A549 (cell line): ENCODE data around the gene TAF3. TPM values are rescaled to one million over a fixed set of nuclear protein-coding genes. Genes with fewer than 3 reads are reported as not detected.

ENCODE experiments used
- ATAC-seq, 2 experiments: fragments of 200-7000 bp in 1 of 2; fragments of >200 bp in 1 of 2; cut with Nextera tagmentation in 1 of 2; cut with Tn5 transposase in 1 of 2; 3 replicates each; pipeline versions ENCODE4 v1.8.0 to v1.9.1; 2018 to 2020; ENCODE audit warnings: mild to moderate bottlenecking in 1 of 2, moderate library complexity in 1 of 2
- CTCF ChIA-PET: fragments of 300-600 bp; sonication (Branson Sonifier 250); formaldehyde crosslinking; extraction: SDS; loops from one replicate; lab custom pipeline; 2021; ENCODE audit warnings: antibody characterized with exemption, inconsistent platforms; lab: Yijun Ruan, JAX
- POLR2A ChIA-PET: fragments of 350-600 bp; formaldehyde crosslinking; extraction: SDS; loops from one replicate; lab custom pipeline; 2021; ENCODE audit warnings: antibody characterized with exemption, inconsistent platforms; lab: Yijun Ruan, JAX
- DNase-seq, 2 experiments: peaks; one replicate each; pipeline versions ENCODE4 v3.0.0 to v3.0.0-alpha.2; 2011 to 2016; ENCODE audit warnings: low read depth in 1 of 2, low spot score in 1 of 2
- FAIRE-seq: peaks from 2 replicates; lab custom pipeline; 2011; peaks lifted over from hg19 to GRCh38; lab: Jason Lieb, UNC
- H3K27ac ChIP-seq, 2 experiments: fragments of >200 bp; sonication (Bioruptor Twin); formaldehyde crosslinking; 3 replicates each; pipeline ENCODE4 v1.5.1; 2016 to 2017
- H3K4me1 ChIP-seq: fragments of >200 bp; sonication (Bioruptor Twin); formaldehyde crosslinking; 3 replicates; pipeline ENCODE4 v1.6.1; 2016
- H3K4me2 ChIP-seq: fragments of >200 bp; sonication (Bioruptor Twin); formaldehyde crosslinking; 3 replicates; pipeline ENCODE4 v1.6.1; 2016
- H3K4me3 ChIP-seq: fragments of >200 bp; sonication (Bioruptor Twin); formaldehyde crosslinking; 3 replicates; pipeline ENCODE4 v1.5.1; 2016
- H3K9me3 ChIP-seq: fragments of >200 bp; sonication (Bioruptor Twin); formaldehyde crosslinking; 3 replicates; pipeline ENCODE4 v1.6.1; 2016
- ATOH8 ChIP-seq: fragments of 250-450 bp; sonication (Bioruptor Pico); IDR thresholded peaks from 2 replicates; pipeline ENCODE4 v1.5.0; 2020; ENCODE audit warnings: low read depth, mild to moderate bottlenecking, moderate library complexity
- BCL3 ChIP-seq: fragments of >200 bp; sonication (Bioruptor Twin); formaldehyde crosslinking; IDR thresholded peaks from 3 replicates; pipeline ENCODE4 v1.6.1; 2016
- CBX2 ChIP-seq: fragments of 200-600 bp; sonication (generic); IDR thresholded peaks from 2 replicates; pipeline ENCODE4 v1.6.1; 2016; ENCODE audit warnings: low read depth, mild to moderate bottlenecking, borderline replicate concordance
- CEBPB ChIP-seq, 2 experiments: fragments of >200 bp in 1 of 2; sonication (Bioruptor Twin) in 1 of 2; formaldehyde crosslinking in 1 of 2; IDR thresholded peaks; 2 replicates each; pipeline ENCODE4 v1.6.1; 2012 to 2016
- EHMT2 ChIP-seq: fragments of 200-600 bp; sonication (generic); IDR thresholded peaks from 2 replicates; pipeline ENCODE4 v1.6.1; 2016; ENCODE audit warnings: antibody characterized with exemption, low read depth, mild to moderate bottlenecking, moderate library complexity
- FOSB ChIP-seq: fragments of 250-450 bp; sonication (Bioruptor Pico); IDR thresholded peaks from 2 replicates; pipeline ENCODE4 v1.5.0; 2020; ENCODE audit warnings: mild to moderate bottlenecking, moderate library complexity
- FOXS1 ChIP-seq: fragments of 250-450 bp; sonication (Bioruptor Pico); IDR thresholded peaks from 2 replicates; pipeline ENCODE4 v1.5.0; 2020; ENCODE audit warnings: mild to moderate bottlenecking, moderate library complexity
- HES2 ChIP-seq: fragments of >200 bp; sonication (Bioruptor Twin); formaldehyde crosslinking; IDR thresholded peaks from 2 replicates; pipeline ENCODE4 v1.6.1; 2016
- HEYL ChIP-seq: fragments of 250-450 bp; sonication (Bioruptor Pico); IDR thresholded peaks from 2 replicates; pipeline ENCODE4 v1.8.0; 2021; ENCODE audit warnings: mild to moderate bottlenecking, moderate library complexity
- HOXA7 ChIP-seq: fragments of 250-450 bp; sonication (Bioruptor Pico); IDR thresholded peaks from 2 replicates; pipeline ENCODE4 v1.5.0; 2020; ENCODE audit warnings: mild to moderate bottlenecking, moderate library complexity
- JUNB ChIP-seq: fragments of >200 bp; sonication (Bioruptor Twin); formaldehyde crosslinking; IDR thresholded peaks from 2 replicates; pipeline ENCODE4 v1.6.1; 2016
- KDM5A ChIP-seq: fragments of 200-600 bp; sonication (generic); IDR thresholded peaks from 2 replicates; pipeline ENCODE4 v1.6.1; 2016; ENCODE audit warnings: antibody characterized with exemption, mild to moderate bottlenecking
- MAX ChIP-seq: IDR thresholded peaks from 2 replicates; pipeline ENCODE4 v1.6.1; 2012
- MYC ChIP-seq: IDR thresholded peaks from 2 replicates; pipeline ENCODE4 v1.6.1; 2012; ENCODE audit warnings: mild to moderate bottlenecking, inconsistent platforms, low read length, improper control_type of control experiment, borderline replicate concordance
- NPAS2 ChIP-seq: fragments of 250-450 bp; sonication (Bioruptor Pico); IDR thresholded peaks from 2 replicates; pipeline ENCODE4 v1.8.0; 2022; ENCODE audit warnings: mild to moderate bottlenecking, moderate library complexity, borderline replicate concordance
- PBX3 ChIP-seq: IDR thresholded peaks from 2 replicates; pipeline ENCODE4 v1.6.1; 2012
- POLR2A ChIP-seq: IDR thresholded peaks from 2 replicates; pipeline ENCODE4 v1.6.1; 2012; ENCODE audit warnings: mild to moderate bottlenecking, low read length
- POLR2AphosphoS2 ChIP-seq: conservative IDR thresholded peaks from 2 replicates; pipeline ENCODE4 v1.6.1; 2012; ENCODE audit warnings: low read length, improper control_type of control experiment, inconsistent platforms
- RAD21 ChIP-seq, 2 experiments: fragments of >200 bp in 1 of 2; sonication (Bioruptor Twin) in 1 of 2; formaldehyde crosslinking in 1 of 2; IDR thresholded peaks in 1 of 2; conservative IDR thresholded peaks in 1 of 2; 2 replicates in 1 of 2; 3 replicates in 1 of 2; pipeline ENCODE4 v1.6.1; 2012 to 2018; ENCODE audit warnings: inconsistent platforms in 1 of 2
- REST ChIP-seq: fragments of 200-600 bp; sonication (generic); IDR thresholded peaks from 2 replicates; pipeline ENCODE4 v1.6.1; 2016; ENCODE audit warnings: antibody characterized with exemption, mild to moderate bottlenecking, moderate library complexity
- SREBF2 ChIP-seq: fragments of 450-650 bp; IDR thresholded peaks from 2 replicates; pipeline ENCODE4 v1.6.1; 2014; ENCODE audit warnings: mild to moderate bottlenecking, moderate library complexity
- TFCP2L1 ChIP-seq: fragments of 250-450 bp; sonication (Bioruptor Pico); IDR thresholded peaks from 2 replicates; pipeline ENCODE4 v1.5.0; 2021; ENCODE audit warnings: mild to moderate bottlenecking
- TP53 ChIP-seq: fragments of 250-450 bp; sonication (Bioruptor Pico); IDR thresholded peaks from 2 replicates; pipeline ENCODE4 v1.5.0; 2021; ENCODE audit warnings: mild to moderate bottlenecking, moderate library complexity
- ZC3H11A ChIP-seq: fragments of 450-650 bp; IDR thresholded peaks from 2 replicates; pipeline ENCODE4 v1.6.1; 2014; ENCODE audit warnings: antibody characterized with exemption, mild to moderate bottlenecking
- ZNF302 ChIP-seq: fragments of 250-450 bp; sonication (Bioruptor Pico); IDR thresholded peaks from 2 replicates; pipeline ENCODE4 v1.9.0; 2021; ENCODE audit warnings: inconsistent platforms, mild to moderate bottlenecking, moderate library complexity
- ZSCAN20 ChIP-seq: fragments of 250-450 bp; sonication (Bioruptor Pico); IDR thresholded peaks from 2 replicates; pipeline ENCODE4 v1.8.0; 2022; ENCODE audit warnings: mild to moderate bottlenecking, moderate library complexity
- WGBS: methylation state at CpG from one replicate; pipeline ENCODE4 v1.1.6; 2017; ENCODE audit errors: missing lambda C conversion rate; 5-methylcytosine and 5-hydroxymethylcytosine counted together
- polyA plus RNA-seq, 4 experiments: library from polyadenylated mRNA; depleted of rRNA in 3 of 4; stranded (reverse); fragments of >200 nt; fragmentation: RNase III in 1 of 4; extraction: RNeasy Plus Mini Kit Qiagen cat#74134 plus additional on column Dnase treatment in 1 of 4; gene quantifications; 2 replicates in 3 of 4; 3 replicates in 1 of 4; pipeline ENCODE4 v1.2.3, GENCODE V29; 2011 to 2017

Gene TAF3
- polyA plus RNA-seq, 2 of the 4 experiments (the other 2 are of a cell fraction), result 5.7 to 6.1 TPM

- DNase-seq, result no peak
- no peak overlapping the region for H3K4me2 ChIP-seq
- H3K9me3 ChIP-seq, result no peaks in the 10 kb centered on the region
- H3K4me1 ChIP-seq, result peaks cover 9% of the 10 kb centered on the region
- no peak overlapping the region for H3K4me3 ChIP-seq
- no peak for FAIRE-seq
- 91% methylated on average over 13 of the region's 13 CpGs for WGBS
- CTCF ChIA-PET, result interaction anchor here (1.7 kb wide), 1 partner anchor 1145 kb away, joined by 4 read pairs; no protein-coding TSS in a partner anchor
- POLR2A ChIA-PET, result interaction anchor here (0.7 kb wide), 2 partner anchors 96 to 546 kb away, joined by 3 to 4 read pairs; no protein-coding TSS in a partner anchor
- ATAC-seq, result no peak
- no peak overlapping the region for H3K27ac ChIP-seq
- no peak for TF ChIP-seq SREBF2
- TF ChIP-seq BCL3, result no peak
- TF ChIP-seq TP53, result no peak
- TF ChIP-seq MAX, result no peak
- TF ChIP-seq KDM5A, result no peak
- TF ChIP-seq PBX3, result no peak
- TF ChIP-seq HOXA7 (CRISPR knock-in tag), result no peak
- no peak for TF ChIP-seq EHMT2
- TF ChIP-seq CEBPB (IDR thresholded peaks at IDR 0.05), result no peak
- no peak for TF ChIP-seq POLR2AphosphoS2
Measured at GRCh38 chr10:8063935-8064334, 245.6 kb downstream of the TAF3 start.

GRCh38 chr10:8064436-8064835 lies 246.1 kb downstream of the TAF3 start:
- ChIA-PET CTCF (interaction anchor here (1.7 kb wide), 1 partner anchor 1145 kb away, joined by 4 read pairs; no protein-coding TSS in a partner anchor), POLR2A (interaction anchor here (0.7 kb wide), 1 partner anchor 95 kb away, joined by 3 read pairs; no protein-coding TSS in a partner anchor)
- no peak for ATAC-seq
- Histone ChIP-seq H3K4me3 (no peak overlapping the region), H3K27ac (no peak overlapping the region), H3K4me1 (peaks cover 9% of the 10 kb centered on the region), H3K4me2 (no peak overlapping the region), H3K9me3 (no peaks in the 10 kb centered on the region)
- DNase-seq, result no peak
- no peak for FAIRE-seq
- no peak for TF ChIP-seq EHMT2
- no peak for TF ChIP-seq ZNF302 (CRISPR knock-in tag)
- no peak for TF ChIP-seq RAD21 (conservative IDR thresholded peaks at IDR 0.05 in 1 of 2, IDR thresholded peaks at IDR 0.05 in 1 of 2)
- TF ChIP-seq CBX2, result no peak
- TF ChIP-seq JUNB, result no peak
- no peak for TF ChIP-seq MYC
- TF ChIP-seq POLR2A, result no peak
- TF ChIP-seq KDM5A, result no peak
- TF ChIP-seq TFCP2L1 (CRISPR knock-in tag), result no peak
- no peak for TF ChIP-seq HES2
- TF ChIP-seq ATOH8 (CRISPR knock-in tag), result no peak
- 72% methylated on average over 5 of the region's 5 CpGs for WGBS

GRCh38 chr10:8065651-8066050 lies 247.3 kb downstream of the TAF3 start:
- Histone ChIP-seq H3K27ac (no peak overlapping the region), H3K9me3 (no peaks in the 10 kb centered on the region)
- no peak for DNase-seq
- TF ChIP-seq HEYL (no peak), CEBPB (IDR thresholded peaks at IDR 0.05) (no peak), FOXS1 (CRISPR knock-in tag) (no peak), NPAS2 (CRISPR knock-in tag) (no peak), FOSB (CRISPR knock-in tag) (no peak), ZSCAN20 (CRISPR knock-in tag) (no peak), ZC3H11A (no peak), TP53 (no peak), REST (no peak)
- TF ChIP-seq, all 56 proteins: peak for 0
- ChIA-PET POLR2A (interaction anchor here (0.6 kb wide), 1 partner anchor 110 kb away, joined by 3 read pairs; no protein-coding TSS in a partner anchor), CTCF (no interaction called here)
- no peak overlapping the region for H3K4me3 ChIP-seq
- H3K4me1 ChIP-seq, result peaks cover 9% of the 10 kb centered on the region
- FAIRE-seq (no peak), ATAC-seq (no peak)
- H3K4me2 ChIP-seq, result peak overlapping the region; percentile 31; the same call in 2 of the 3 replicates
- 71% methylated on average over 2 of the region's 2 CpGs for WGBS
